Pancreas (tissue), 10 donors: ENCODE results near the gene MAPK6. TPM values are rescaled to one million over a fixed set of nuclear protein-coding genes. Genes with fewer than 3 reads are reported as not detected.

Experiments
- ATAC-seq, 4 donors: fragments of 200-7000 bp; cut with Tn5 transposase; one replicate each; pipeline versions ENCODE4 v1.8.0 to v1.9.1; 2020; ENCODE audit warnings: mild to moderate bottlenecking in 4 of 4, moderate library complexity in 4 of 4
- DNase-seq, 6 donors: peaks; one replicate each; pipeline ENCODE4 v3.0.0-alpha.2; 2020
- FAIRE-seq: peaks from 2 replicates; lab custom pipeline; 2012; peaks lifted over from hg19 to GRCh38; lab: Jason Lieb, UNC
- H3K27ac ChIP-seq, 4 donors: fragments of 200-600 bp; sonication (generic); 1 replicate in 3 of 4; 2 replicates in 1 of 4; pipeline versions ENCODE4 v1.5.0 to v1.8.0; 2020
- H3K27me3 ChIP-seq, 4 donors: fragments of 200-600 bp; one replicate each; pipeline ENCODE4 v1.8.0; 2021
- H3K36me3 ChIP-seq, 3 donors: fragments of 200-600 bp; sonication (generic) in 1 of 3; one replicate each; pipeline versions ENCODE4 v1.5.0 to v1.8.0; 2020 to 2021
- H3K4me1 ChIP-seq, 3 donors: fragments of 200-600 bp; one replicate each; pipeline ENCODE4 v1.8.0; 2021
- H3K4me3 ChIP-seq, 4 donors: fragments of 200-600 bp; sonication (generic) in 2 of 4; one replicate each; pipeline versions ENCODE4 v1.5.0 to v1.8.0; 2020 to 2021
- H3K9me3 ChIP-seq, 4 donors: fragments of 200-600 bp; one replicate each; pipeline ENCODE4 v1.8.0; 2021
- WGBS, 2 donors: extraction: QIAGEN DNeasy Blood & Tissue Kit; methylation state at CpG; one replicate each; pipeline ENCODE4 v1.1.7; 2013; 5-methylcytosine and 5-hydroxymethylcytosine counted together
- intact Hi-C, 3 donors: fragments of 100-400 bp; cut with DNase I; formaldehyde crosslinking; loops; one replicate each; pipeline versions ENCODE4 v1.11.1 to v1.14.2; 2022
- polyA plus RNA-seq, 2 donors: library from polyadenylated mRNA; stranded (reverse); fragments of 200-250 nt; gene quantifications; one replicate each; pipeline ENCODE4 v1.2.3, GENCODE V29; 2013
- total RNA-seq, 6 donors: library from RNA; stranded (reverse); fragmentation: NEBNext Ultra II Directional in 4 of 6; extraction: Animal tissue kit (Norgen Biotek cat#: 25700) in 4 of 6; gene quantifications; one replicate each; pipeline versions ENCODE4 v1.2.1 to v1.2.4, GENCODE V29; 2021 to 2023
- TF ChIP-seq, protein P1 (sequence below), 4 donors: fragments of 200-600 bp; sonication (generic) in 3 of 4; IDR thresholded peaks; one replicate each; pipeline versions ENCODE4 v1.5.0 to v1.8.0; 2021; ENCODE audit warnings: antibody characterized with exemption in 4 of 4
- donor health status: healthy with polysubstance abuse.
- donor health status: DM: no; HTN: no; CAD: no; lungs with moderate emphysema.
- donor health status: DM: no; HTN: no; CAD: no.
- donor health status: control.
- donor health status: control.
- donor health status: Bipolar disorder and iron deficiency.
- donor health status: DM: yes; HTN: yes; CAD: no.
- donor health status: DM: no; HTN: no; CAD: no.
- donor health status: DM: no; HTN: no; CAD: no.
- donor health status: DM: yes; HTN: yes; CAD: no.

MAPK6 gene
- total and polyA plus RNA-seq, 8 donors = 3.0 to 13.9 (median 10.1) TPM

GRCh38 chr15:52004806-52005205 is 14.2 kb upstream of the MAPK6 start:
- no peaks in the 10 kb centered on the region for H3K9me3 ChIP-seq
- FAIRE-seq (no peak), DNase-seq (no peak), ATAC-seq (no peak)
- H3K27ac ChIP-seq = no peak overlapping the region
- intact Hi-C loops = no loop called here
- no peaks in the 10 kb centered on the region for H3K27me3 ChIP-seq
- 86 to 93% methylated on average over 6 of the region's 6 CpGs for WGBS, 2 donors
- H3K4me1 ChIP-seq = no peaks in the 10 kb centered on the region
- no peaks in the 10 kb centered on the region for H3K36me3 ChIP-seq
- no peak overlapping the region for H3K4me3 ChIP-seq
- TF ChIP-seq, protein P1, sequence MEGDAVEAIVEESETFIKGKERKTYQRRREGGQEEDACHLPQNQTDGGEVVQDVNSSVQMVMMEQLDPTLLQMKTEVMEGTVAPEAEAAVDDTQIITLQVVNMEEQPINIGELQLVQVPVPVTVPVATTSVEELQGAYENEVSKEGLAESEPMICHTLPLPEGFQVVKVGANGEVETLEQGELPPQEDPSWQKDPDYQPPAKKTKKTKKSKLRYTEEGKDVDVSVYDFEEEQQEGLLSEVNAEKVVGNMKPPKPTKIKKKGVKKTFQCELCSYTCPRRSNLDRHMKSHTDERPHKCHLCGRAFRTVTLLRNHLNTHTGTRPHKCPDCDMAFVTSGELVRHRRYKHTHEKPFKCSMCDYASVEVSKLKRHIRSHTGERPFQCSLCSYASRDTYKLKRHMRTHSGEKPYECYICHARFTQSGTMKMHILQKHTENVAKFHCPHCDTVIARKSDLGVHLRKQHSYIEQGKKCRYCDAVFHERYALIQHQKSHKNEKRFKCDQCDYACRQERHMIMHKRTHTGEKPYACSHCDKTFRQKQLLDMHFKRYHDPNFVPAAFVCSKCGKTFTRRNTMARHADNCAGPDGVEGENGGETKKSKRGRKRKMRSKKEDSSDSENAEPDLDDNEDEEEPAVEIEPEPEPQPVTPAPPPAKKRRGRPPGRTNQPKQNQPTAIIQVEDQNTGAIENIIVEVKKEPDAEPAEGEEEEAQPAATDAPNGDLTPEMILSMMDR (IDR thresholded peaks at IDR 0.05) = no peak

DNA sequence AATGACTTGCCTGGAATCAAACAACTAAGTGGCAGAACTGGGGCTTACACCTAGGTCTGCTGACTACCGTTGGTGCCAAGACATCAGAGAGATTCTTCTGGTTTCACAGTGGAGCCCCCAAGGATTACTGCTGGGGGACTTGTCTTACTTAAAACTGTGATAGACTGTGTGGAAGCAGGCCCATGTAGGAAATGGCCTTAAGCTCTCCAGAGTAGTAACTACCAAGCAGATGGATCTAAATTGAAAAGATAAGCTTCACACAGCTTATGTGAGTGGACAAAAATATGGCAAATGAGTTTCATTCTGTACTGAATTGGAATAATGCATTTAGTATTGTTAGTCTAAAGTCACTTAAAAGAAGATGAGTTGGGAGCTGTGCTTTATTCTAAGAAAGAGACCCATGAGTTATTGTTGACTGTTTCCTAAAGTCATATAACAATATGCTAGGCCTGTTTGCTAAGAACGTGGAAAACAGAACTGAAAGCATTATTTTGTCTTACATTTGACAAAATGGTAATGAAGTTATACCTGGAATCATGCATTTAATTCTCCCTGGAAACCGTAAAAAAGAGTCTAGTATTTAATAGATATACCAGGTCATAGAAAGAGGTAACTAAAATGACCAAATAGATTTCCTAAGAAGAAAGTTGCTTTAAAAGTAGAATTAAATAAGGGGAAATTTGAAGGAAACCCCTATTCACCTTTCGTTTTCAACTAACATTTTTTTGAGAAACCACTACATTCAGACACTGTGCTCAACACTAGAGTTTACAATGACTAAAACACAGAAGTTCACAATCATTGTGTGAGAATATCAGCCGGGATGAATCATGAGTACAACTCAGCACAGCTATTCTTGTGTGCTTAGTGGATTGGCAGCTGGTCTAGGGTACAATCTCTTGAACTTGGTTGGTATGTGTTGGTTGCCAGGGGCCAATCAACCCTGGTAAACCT is 13.0 kb upstream of the MAPK6 start:
- TF ChIP-seq, protein P1 (IDR thresholded peaks at IDR 0.05) = no peak
- Histone ChIP-seq H3K27me3 (no peaks in the 10 kb centered on the region), H3K36me3 (no peaks in the 10 kb centered on the region), H3K9me3 (no peaks in the 10 kb centered on the region), H3K27ac (no peak overlapping the region), H3K4me1 (no peaks in the 10 kb centered on the region), H3K4me3 (no peak overlapping the region)
- intact Hi-C loops = no loop called here
- FAIRE-seq (no peak), ATAC-seq (peak in 3 of 4 donors; percentile 35 to 56 (median 56)), DNase-seq (no peak)
- WGBS, 2 donors = 78 to 85% methylated on average over 5 of the region's 5 CpGs

DNA sequence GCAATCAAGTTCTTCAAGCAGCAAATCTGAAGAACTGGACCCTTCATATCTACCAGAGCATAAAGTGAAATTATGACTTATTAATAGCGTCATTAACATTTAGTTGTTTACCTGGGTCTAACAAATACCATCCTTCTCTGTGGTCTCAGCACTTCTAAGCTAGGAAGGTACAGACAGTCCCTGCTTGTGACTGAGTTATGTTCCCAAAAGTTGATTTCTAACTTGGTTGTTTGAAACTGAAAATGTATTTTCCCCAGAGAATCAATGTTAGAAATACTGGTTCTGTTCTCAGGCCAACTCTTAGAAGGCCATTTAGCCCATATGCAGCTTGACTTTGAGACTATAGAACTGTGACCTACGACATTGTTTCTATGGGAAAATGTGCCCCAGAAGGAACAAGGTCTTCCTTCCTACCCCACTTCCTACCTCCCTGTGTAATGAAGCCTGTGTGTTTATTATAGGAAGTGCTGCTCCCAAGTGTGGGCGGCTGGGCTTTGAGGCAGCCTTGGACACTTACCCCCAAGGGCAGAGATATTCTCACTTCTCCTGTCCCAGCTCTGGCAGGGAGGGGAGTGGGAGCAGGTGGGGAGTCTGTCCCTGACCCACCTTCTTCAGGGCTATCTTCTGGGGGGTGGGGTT is 12.2 kb upstream of the MAPK6 start:
- TF ChIP-seq, protein P1 (IDR thresholded peaks at IDR 0.05) = no peak
- H3K27me3 ChIP-seq = no peaks in the 10 kb centered on the region
- H3K9me3 ChIP-seq = no peaks in the 10 kb centered on the region
- 89% methylated on average over 3 of the region's 3 CpGs for WGBS, 2 donors
- H3K36me3 ChIP-seq = no peaks in the 10 kb centered on the region
- no peaks in the 10 kb centered on the region for H3K4me1 ChIP-seq
- no peak overlapping the region for H3K27ac ChIP-seq
- no peak overlapping the region for H3K4me3 ChIP-seq
- DNase-seq = no peak
- FAIRE-seq = no peak
- peak in 2 of 4 donors; percentile 17 to 60 for ATAC-seq
- intact Hi-C loops = no loop called here

- intact Hi-C loops = no loop called here
- FAIRE-seq = no peak
- TF ChIP-seq, protein P1 (IDR thresholded peaks at IDR 0.05) = no peak
- Histone ChIP-seq H3K4me1 (no peaks in the 10 kb centered on the region), H3K27me3 (no peaks in the 10 kb centered on the region), H3K27ac (no peak overlapping the region), H3K9me3 (no peaks in the 10 kb centered on the region), H3K4me3 (no peak overlapping the region), H3K36me3 (no peaks in the 10 kb centered on the region)
- 89 to 91% methylated on average over 5 of the region's 5 CpGs for WGBS, 2 donors
- ATAC-seq = no peak
- DNase-seq = no peak
Measured at GRCh38 chr15:52008359-52008697, 10.7 kb upstream of the MAPK6 start.
